NCI-H128 (cell line): Measurements from ENCODE around the gene ST6GALNAC6.

ENCODE experiments used
- DNase-seq: peaks from one replicate; lab custom pipeline; 2025; ENCODE audit not compliant: unreplicated experiment; lab: John Stamatoyannopoulos, UW

The ST6GALNAC6 gene

GRCh38 chr9:127934986-127935385 lies 35.6 kb upstream of the ST6GALNAC6 start:
- no peak for DNase-seq

GRCh38 chr9:127934248-127934647 lies 34.8 kb upstream of the ST6GALNAC6 start:
- no peak for DNase-seq

GRCh38 chr9:127931092-127931881 lies 31.9 kb upstream of the ST6GALNAC6 start:
- DNase-seq: peak; percentile 19

- DNase-seq: peak; percentile 23
Measured at GRCh38 chr9:127930231-127931091, 31.1 kb upstream of the ST6GALNAC6 start, which contains the start of gene PIP5KL1. Gene PIP5KL1 (minus strand): TSS chr9:127930777. CDS start chr9:127930752, 25 bp downstream.

- no peak for DNase-seq
Measured at GRCh38 chr9:127929625-127929979, 30.2 kb upstream of the ST6GALNAC6 start.

GRCh38 chr9:127928676-127929624 lies 29.5 kb upstream of the ST6GALNAC6 start:
- DNase-seq: no peak

- no peak for DNase-seq
Measured at GRCh38 chr9:127927988-127928675, 28.7 kb upstream of the ST6GALNAC6 start.

- peak; percentile 45 for DNase-seq
Measured at GRCh38 chr9:127927201-127927987, 28.0 kb upstream of the ST6GALNAC6 start.

GRCh38 chr9:127926906-127927200 lies 27.4 kb upstream of the ST6GALNAC6 start:
- DNase-seq: no peak

- DNase-seq: no peak
Measured at GRCh38 chr9:127925959-127926905, 26.8 kb upstream of the ST6GALNAC6 start.

GRCh38 chr9:127924736-127925444 lies 25.5 kb upstream of the ST6GALNAC6 start:
- no peak for DNase-seq

- no peak for DNase-seq
Measured at GRCh38 chr9:127923771-127924170, 24.4 kb upstream of the ST6GALNAC6 start.

GRCh38 chr9:127923046-127923445 lies 23.6 kb upstream of the ST6GALNAC6 start:
- DNase-seq: no peak

- DNase-seq: peak; percentile 28
Measured at GRCh38 chr9:127921557-127922120, 22.2 kb upstream of the ST6GALNAC6 start.

GRCh38 chr9:127920794-127921193 lies 21.4 kb upstream of the ST6GALNAC6 start:
- DNase-seq: no peak

- DNase-seq: no peak
Measured at GRCh38 chr9:127919253-127919815, 19.9 kb upstream of the ST6GALNAC6 start.
